HEK293 (cell line): Measurements from ENCODE around the gene TRIM9.

ENCODE experiments used
- CTCF ChIA-PET: fragments of 350-600 bp; formaldehyde crosslinking; extraction: SDS; loops from one replicate; lab custom pipeline; 2021; ENCODE audit warnings: antibody characterized with exemption; lab: Yijun Ruan, JAX
- POLR2A ChIA-PET: fragments of 300-600 bp; formaldehyde crosslinking; extraction: SDS; loops from one replicate; lab custom pipeline; 2020; ENCODE audit warnings: antibody characterized with exemption, inconsistent platforms; lab: Yijun Ruan, JAX
- H3K27ac ChIP-seq: fragments of 200-500 bp; sonication (Bioruptor generic); 2 replicates; pipeline ENCODE4 v1.5.1; 2014; ENCODE audit warnings: low read depth, low read length, control low read depth, inconsistent platforms; ENCODE audit errors: extremely low read depth
- H3K36me3 ChIP-seq, 2 experiments: fragments of 200-500 bp in 1 of 2; sonication (Bioruptor generic) in 1 of 2; 1 replicate in 1 of 2; 2 replicates in 1 of 2; pipeline ENCODE4 v1.5.1; 2014 to 2017; ENCODE audit warnings: inconsistent platforms in 2 of 2, low read length in 2 of 2; ENCODE audit not compliant: control insufficient read depth in 2 of 2, insufficient read depth in 1 of 2
- H3K4me1 ChIP-seq: fragments of 200-500 bp; sonication (Bioruptor generic); 2 replicates; pipeline ENCODE4 v1.5.1; 2014; ENCODE audit warnings: mild to moderate bottlenecking, low read length, inconsistent platforms; ENCODE audit not compliant: control insufficient read depth, insufficient read depth
- H3K4me3 ChIP-seq: 2 replicates; pipeline ENCODE4 v1.5.1; 2011; ENCODE audit warnings: low read depth, mild to moderate bottlenecking, control low read depth, low read length, moderate library complexity
- H3K9me3 ChIP-seq: fragments of 200-500 bp; sonication (Bioruptor generic); 2 replicates; pipeline ENCODE4 v1.5.1; 2014; ENCODE audit warnings: low read depth, low read length, inconsistent platforms; ENCODE audit not compliant: control insufficient read depth, insufficient read depth
- GLI2 ChIP-seq: fragments of 450-650 bp; formaldehyde crosslinking; IDR thresholded peaks from 2 replicates; pipeline ENCODE4; 2017; ENCODE audit warnings: missing biosample characterization, missing genetic modification characterization, low read depth, borderline replicate concordance
- KLF1 ChIP-seq: fragments of 450-650 bp; formaldehyde crosslinking; IDR thresholded peaks from 2 replicates; pipeline ENCODE4 v1.5.1; 2016; ENCODE audit warnings: missing biosample characterization, missing genetic modification characterization
- SALL2 ChIP-seq: fragments of 450-650 bp; formaldehyde crosslinking; IDR thresholded peaks from 2 replicates; pipeline ENCODE4 v1.5.0; 2017; ENCODE audit warnings: missing biosample characterization, mild to moderate bottlenecking, missing genetic modification characterization, borderline replicate concordance
- TCF7L2 ChIP-seq: IDR thresholded peaks from 2 replicates; pipeline ENCODE4 v1.6.1; 2011; ENCODE audit warnings: low read depth, mild to moderate bottlenecking, inconsistent platforms, low read length, moderate library complexity, borderline replicate concordance
- TRIM28 ChIP-seq: IDR thresholded peaks from 2 replicates; pipeline ENCODE4 v1.6.1; 2011; ENCODE audit warnings: low read length, control low read depth, borderline replicate concordance
- ZBTB1 ChIP-seq: fragments of 450-650 bp; formaldehyde crosslinking; IDR thresholded peaks from 2 replicates; pipeline ENCODE4 v1.5.1; 2016; ENCODE audit warnings: missing biosample characterization, missing genetic modification characterization
- ZBTB26 ChIP-seq: fragments of 450-650 bp; formaldehyde crosslinking; optimal IDR thresholded peaks from 2 replicates; pipeline ENCODE3; 2016; ENCODE audit warnings: missing biosample characterization, mild to moderate bottlenecking, missing genetic modification characterization
- ZNF155 ChIP-seq: fragments of 450-650 bp; formaldehyde crosslinking; IDR thresholded peaks from 2 replicates; pipeline ENCODE4 v1.5.1; 2016; ENCODE audit warnings: missing biosample characterization, missing genetic modification characterization
- ZNF362 ChIP-seq: fragments of 450-650 bp; formaldehyde crosslinking; IDR thresholded peaks from 2 replicates; pipeline ENCODE4 v1.5.1; 2016; ENCODE audit warnings: missing biosample characterization, missing genetic modification characterization
- ZNF529 ChIP-seq: fragments of 450-650 bp; formaldehyde crosslinking; IDR thresholded peaks from 2 replicates; pipeline ENCODE4 v1.5.1; 2017; ENCODE audit warnings: missing genetic modification characterization, missing biosample characterization; ENCODE audit not compliant: insufficient replicate concordance
- ZNF621 ChIP-seq: fragments of 450-650 bp; formaldehyde crosslinking; IDR thresholded peaks from 2 replicates; pipeline ENCODE4 v1.5.1; 2017; ENCODE audit warnings: missing biosample characterization, missing genetic modification characterization
- ZNF747 ChIP-seq: fragments of 450-650 bp; formaldehyde crosslinking; IDR thresholded peaks from 2 replicates; pipeline ENCODE4 v1.5.1; 2016; ENCODE audit warnings: missing biosample characterization, missing genetic modification characterization
- ZSCAN4 ChIP-seq: fragments of 450-650 bp; formaldehyde crosslinking; IDR thresholded peaks from 2 replicates; pipeline ENCODE4 v1.5.1; 2017; ENCODE audit warnings: missing biosample characterization, missing genetic modification characterization
- TF ChIP-seq, protein P1 (sequence below): fragments of 450-650 bp; formaldehyde crosslinking; IDR thresholded peaks from 2 replicates; pipeline ENCODE4 v1.5.1; 2016; ENCODE audit warnings: missing biosample characterization, missing genetic modification characterization
- TF ChIP-seq, protein P2 (sequence below): fragments of 450-650 bp; formaldehyde crosslinking; IDR thresholded peaks from 2 replicates; pipeline ENCODE4 v1.5.1; 2016; ENCODE audit warnings: missing biosample characterization, missing genetic modification characterization, borderline replicate concordance
- TF ChIP-seq, protein P3 (sequence below): fragments of 450-650 bp; formaldehyde crosslinking; IDR thresholded peaks from 2 replicates; pipeline ENCODE4 v1.5.1; 2016; ENCODE audit warnings: missing biosample characterization, missing genetic modification characterization

Gene TRIM9

GRCh38 chr14:50984036-50984710 is 110.7 kb downstream of the TRIM9 start:
- TF ChIP-seq, protein P1, sequence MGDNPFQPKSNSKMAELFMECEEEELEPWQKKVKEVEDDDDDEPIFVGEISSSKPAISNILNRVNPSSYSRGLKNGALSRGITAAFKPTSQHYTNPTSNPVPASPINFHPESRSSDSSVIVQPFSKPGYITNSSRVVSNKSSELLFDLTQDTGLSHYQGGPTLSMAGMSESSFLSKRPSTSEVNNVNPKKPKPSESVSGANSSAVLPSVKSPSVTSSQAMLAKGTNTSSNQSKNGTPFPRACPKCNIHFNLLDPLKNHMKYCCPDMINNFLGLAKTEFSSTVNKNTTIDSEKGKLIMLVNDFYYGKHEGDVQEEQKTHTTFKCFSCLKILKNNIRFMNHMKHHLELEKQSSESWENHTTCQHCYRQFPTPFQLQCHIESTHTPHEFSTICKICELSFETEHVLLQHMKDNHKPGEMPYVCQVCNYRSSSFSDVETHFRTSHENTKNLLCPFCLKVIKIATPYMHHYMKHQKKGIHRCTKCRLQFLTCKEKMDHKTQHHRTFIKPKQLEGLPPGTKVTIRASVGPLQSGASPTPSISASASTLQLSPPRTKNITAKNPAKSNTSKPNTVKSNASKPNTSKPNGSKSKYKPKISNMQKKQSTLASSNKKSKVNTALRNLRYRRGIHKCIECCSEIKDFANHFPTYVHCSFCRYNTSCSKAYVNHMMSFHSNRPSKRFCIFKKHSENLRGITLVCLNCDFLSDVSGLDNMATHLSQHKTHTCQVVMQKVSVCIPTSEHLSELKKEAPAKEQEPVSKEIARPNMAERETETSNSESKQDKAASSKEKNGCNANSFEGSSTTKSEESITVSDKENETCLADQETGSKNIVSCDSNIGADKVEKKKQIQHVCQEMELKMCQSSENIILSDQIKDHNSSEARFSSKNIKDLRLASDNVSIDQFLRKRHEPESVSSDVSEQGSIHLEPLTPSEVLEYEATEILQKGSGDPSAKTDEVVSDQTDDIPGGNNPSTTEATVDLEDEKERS, result no peak
- TF ChIP-seq GLI2 (tag by site-specific recombination), result no peak
- no peak for TF ChIP-seq ZNF529 (tag by site-specific recombination)
- TF ChIP-seq ZNF155, result no peak
- TF ChIP-seq, protein P2, sequence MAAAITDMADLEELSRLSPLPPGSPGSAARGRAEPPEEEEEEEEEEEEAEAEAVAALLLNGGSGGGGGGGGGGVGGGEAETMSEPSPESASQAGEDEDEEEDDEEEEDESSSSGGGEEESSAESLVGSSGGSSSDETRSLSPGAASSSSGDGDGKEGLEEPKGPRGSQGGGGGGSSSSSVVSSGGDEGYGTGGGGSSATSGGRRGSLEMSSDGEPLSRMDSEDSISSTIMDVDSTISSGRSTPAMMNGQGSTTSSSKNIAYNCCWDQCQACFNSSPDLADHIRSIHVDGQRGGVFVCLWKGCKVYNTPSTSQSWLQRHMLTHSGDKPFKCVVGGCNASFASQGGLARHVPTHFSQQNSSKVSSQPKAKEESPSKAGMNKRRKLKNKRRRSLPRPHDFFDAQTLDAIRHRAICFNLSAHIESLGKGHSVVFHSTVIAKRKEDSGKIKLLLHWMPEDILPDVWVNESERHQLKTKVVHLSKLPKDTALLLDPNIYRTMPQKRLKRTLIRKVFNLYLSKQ (tag by site-specific recombination), result no peak
- TF ChIP-seq, protein P3, sequence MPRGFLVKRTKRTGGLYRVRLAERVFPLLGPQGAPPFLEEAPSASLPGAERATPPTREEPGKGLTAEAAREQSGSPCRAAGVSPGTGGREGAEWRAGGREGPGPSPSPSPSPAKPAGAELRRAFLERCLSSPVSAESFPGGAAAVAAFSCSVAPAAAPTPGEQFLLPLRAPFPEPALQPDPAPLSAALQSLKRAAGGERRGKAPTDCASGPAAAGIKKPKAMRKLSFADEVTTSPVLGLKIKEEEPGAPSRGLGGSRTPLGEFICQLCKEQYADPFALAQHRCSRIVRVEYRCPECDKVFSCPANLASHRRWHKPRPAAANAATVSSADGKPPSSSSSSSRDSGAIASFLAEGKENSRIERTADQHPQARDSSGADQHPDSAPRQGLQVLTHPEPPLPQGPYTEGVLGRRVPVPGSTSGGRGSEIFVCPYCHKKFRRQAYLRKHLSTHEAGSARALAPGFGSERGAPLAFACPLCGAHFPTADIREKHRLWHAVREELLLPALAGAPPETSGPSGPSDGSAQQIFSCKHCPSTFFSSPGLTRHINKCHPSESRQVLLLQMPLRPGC (tag by site-specific recombination), result no peak
- no peak for TF ChIP-seq ZBTB26 (tag by site-specific recombination)
- no peak for TF ChIP-seq ZNF362
- no peak for TF ChIP-seq TCF7L2
- no peak for TF ChIP-seq SALL2
- no peak for TF ChIP-seq KLF1 (tag by site-specific recombination)
- no peak for TF ChIP-seq ZNF621 (tag by site-specific recombination)
- no peak for TF ChIP-seq ZSCAN4 (tag by site-specific recombination)
- TF ChIP-seq ZNF747 (tag by site-specific recombination), result no peak
- TF ChIP-seq ZBTB1 (tag by site-specific recombination), result no peak
- TF ChIP-seq TRIM28, result no peak
- no peaks in the 10 kb centered on the region for H3K4me1 ChIP-seq
- no peak overlapping the region for H3K27ac ChIP-seq
- CTCF ChIA-PET, result no interaction called here
- H3K36me3 ChIP-seq, result no peaks in the 10 kb centered on the region
- H3K9me3 ChIP-seq, result no peaks in the 10 kb centered on the region
- H3K4me3 ChIP-seq, result no peak overlapping the region
- POLR2A ChIA-PET, result no interaction called here
